ENCODE measurements around the gene C1orf141. TPM values are rescaled to one million over a fixed set of nuclear protein-coding genes. Genes with fewer than 3 reads are reported as not detected.

C1orf141 gene
- polyA plus RNA-seq, 1 donor (not counting 4 experiments of a cell fraction or from before 2014, with no cell fraction given), result not detected

- DNase-seq (ENCODE audit: low read depth, low spot score) (no peak), FAIRE-seq (no peak)
- TF ChIP-seq EZH2 (IDR thresholded peaks at IDR 0.05; ENCODE audit: low read length) (no peak), CTCF (optimal IDR thresholded peaks at IDR 0.05 in 1 of 3, IDR thresholded peaks at IDR 0.05 in 1 of 3, conservative IDR thresholded peaks at IDR 0.05 in 1 of 3; ENCODE audit: extremely low read depth in 1 of 3, insufficient read depth in 2 of 3, low read length in 3 of 3) (no peak)
- no peak overlapping the region for H3K9ac ChIP-seq (ENCODE audit: control insufficient read depth, extremely low read depth, insufficient read depth, low read length)
- H3K27me3 ChIP-seq (ENCODE audit: control insufficient read depth, extremely low read depth, insufficient read depth, low read length), result no peaks in the 10 kb centered on the region
- no peaks in the 10 kb centered on the region for H3K36me3 ChIP-seq (ENCODE audit: control insufficient read depth in 2 of 2, extremely low read depth in 1 of 2, insufficient read depth in 2 of 2, low read length in 2 of 2)
- no peak overlapping the region for H2AFZ ChIP-seq (ENCODE audit: control insufficient read depth, low read length)
- no peaks in the 10 kb centered on the region for H3K9me3 ChIP-seq (ENCODE audit: control insufficient read depth, low read depth, low read length)
- no peak overlapping the region for H3K4me3 ChIP-seq (ENCODE audit: control insufficient read depth in 2 of 3, extremely low read depth in 1 of 3, insufficient read depth in 2 of 3, low read depth in 1 of 3, low read length in 3 of 3)
- no peaks in the 10 kb centered on the region for H4K20me1 ChIP-seq (ENCODE audit: control insufficient read depth, extremely low read depth, insufficient read depth, low read length)
- no peaks in the 10 kb centered on the region for H3K79me2 ChIP-seq (ENCODE audit: control insufficient read depth, insufficient read depth, low read length)
- no peak overlapping the region for H3K27ac ChIP-seq (ENCODE audit: control insufficient read depth, insufficient read depth, low read length)
- dilution Hi-C loops (cut with MboI; ENCODE audit: extremely low pct_ligation_motif_present, low sequenced_read_pairs), result no loop called here
- no peaks in the 10 kb centered on the region for H3K4me1 ChIP-seq (ENCODE audit: control insufficient read depth, extremely low read depth, insufficient read depth, low read length)
- no peaks in the 10 kb centered on the region for H3K9me1 ChIP-seq (ENCODE audit: control insufficient read depth, extremely low read depth, insufficient read depth, low read length)
- H3K4me2 ChIP-seq (ENCODE audit: control insufficient read depth, extremely low read depth, insufficient read depth, low read depth, low read length), result no peak overlapping the region
Measured at GRCh38 chr1:67110352-67110751, 24.4 kb downstream of the C1orf141 start.

- no peak overlapping the region for H3K4me3 ChIP-seq (ENCODE audit: control insufficient read depth in 2 of 3, extremely low read depth in 1 of 3, insufficient read depth in 2 of 3, low read depth in 1 of 3, low read length in 3 of 3)
- H3K4me1 ChIP-seq (ENCODE audit: control insufficient read depth, extremely low read depth, insufficient read depth, low read length), result no peaks in the 10 kb centered on the region
- no peaks in the 10 kb centered on the region for H3K36me3 ChIP-seq (ENCODE audit: control insufficient read depth in 2 of 2, extremely low read depth in 1 of 2, insufficient read depth in 2 of 2, low read length in 2 of 2)
- no peak overlapping the region for H2AFZ ChIP-seq (ENCODE audit: control insufficient read depth, low read length)
- no peak for DNase-seq (ENCODE audit: low read depth, low spot score)
- H3K79me2 ChIP-seq (ENCODE audit: control insufficient read depth, insufficient read depth, low read length), result no peaks in the 10 kb centered on the region
- no peak for FAIRE-seq
- no peak overlapping the region for H3K27ac ChIP-seq (ENCODE audit: control insufficient read depth, insufficient read depth, low read length)
- dilution Hi-C loops (cut with MboI; ENCODE audit: extremely low pct_ligation_motif_present, low sequenced_read_pairs), result no loop called here
- H3K9me1 ChIP-seq (ENCODE audit: control insufficient read depth, extremely low read depth, insufficient read depth, low read length), result no peaks in the 10 kb centered on the region
- H3K27me3 ChIP-seq (ENCODE audit: control insufficient read depth, extremely low read depth, insufficient read depth, low read length), result no peaks in the 10 kb centered on the region
- TF ChIP-seq EZH2 (IDR thresholded peaks at IDR 0.05; ENCODE audit: low read length), result no peak
- TF ChIP-seq CTCF (optimal IDR thresholded peaks at IDR 0.05 in 1 of 3, IDR thresholded peaks at IDR 0.05 in 1 of 3, conservative IDR thresholded peaks at IDR 0.05 in 1 of 3; ENCODE audit: extremely low read depth in 1 of 3, insufficient read depth in 2 of 3, low read length in 3 of 3), result no peak
- no peak overlapping the region for H3K9ac ChIP-seq (ENCODE audit: control insufficient read depth, extremely low read depth, insufficient read depth, low read length)
- H3K4me2 ChIP-seq (ENCODE audit: control insufficient read depth, extremely low read depth, insufficient read depth, low read depth, low read length), result no peak overlapping the region
- H3K9me3 ChIP-seq (ENCODE audit: control insufficient read depth, low read depth, low read length), result no peaks in the 10 kb centered on the region
- no peaks in the 10 kb centered on the region for H4K20me1 ChIP-seq (ENCODE audit: control insufficient read depth, extremely low read depth, insufficient read depth, low read length)
Measured at GRCh38 chr1:67105508-67105907, 29.3 kb downstream of the C1orf141 start.
